B cell (primary cell): Measurements from ENCODE around the gene ETS1. TPM values are rescaled to one million over a fixed set of nuclear protein-coding genes. Genes with fewer than 3 reads are reported as not detected.

Experiments
- ATAC-seq: fragments of 200-7000 bp; cut with Tn5 transposase; one replicate; pipeline ENCODE4 v1.10.0; 2021; ENCODE audit warnings: low read depth, mild to moderate bottlenecking, moderate number of reproducible peaks, moderate library complexity
- CTCF ChIA-PET: fragments of 350-600 bp; sonication (Branson Sonifier 250); formaldehyde crosslinking; loops from one replicate; lab custom pipeline; 2021; ENCODE audit warnings: antibody characterized with exemption, inconsistent platforms; lab: Charles Lee
- POLR2A ChIA-PET: fragments of 350-600 bp; sonication (Branson Sonifier 250); formaldehyde crosslinking; loops from one replicate; lab custom pipeline; 2021; ENCODE audit warnings: antibody characterized with exemption; lab: Charles Lee
- DNase-seq: peaks from one replicate; pipeline ENCODE4 v3.0.0; 2013
- H2AFZ ChIP-seq: 2 replicates; pipeline ENCODE4 v1.6.1; 2012; ENCODE audit warnings: mild to moderate bottlenecking, low read depth, low read length; ENCODE audit not compliant: insufficient read depth, poor library complexity, severe bottlenecking
- H3K27ac ChIP-seq, 2 donors: 1 replicate in 1 of 2; 2 replicates in 1 of 2; pipeline ENCODE4 v1.5.1; 2012 to 2013; ENCODE audit warnings: low read length in 2 of 2, mild to moderate bottlenecking in 2 of 2, moderate library complexity in 1 of 2
- H3K27me3 ChIP-seq, 4 experiments: fragments of 200-600 bp in 1 of 4; sonication (generic) in 1 of 4; replicated peaks in 1 of 4; 1 replicate in 2 of 4; 2 replicates in 2 of 4; pipeline versions ENCODE4 v1.6.1 to v1.7.0; 2013 to 2016; ENCODE audit warnings: low read length in 3 of 4, mild to moderate bottlenecking in 2 of 4, mixed read lengths in 1 of 4, moderate library complexity in 1 of 4; ENCODE audit not compliant: insufficient read depth in 4 of 4, control insufficient read depth in 3 of 4; ENCODE audit errors: control extremely low read depth in 1 of 4
- H3K36me3 ChIP-seq, 2 experiments: replicated peaks in 1 of 2; 1 replicate in 1 of 2; 2 replicates in 1 of 2; pipeline versions ENCODE4 v1.6.1 to v1.7.1; 2013; ENCODE audit warnings: low read length in 1 of 2; ENCODE audit not compliant: insufficient read depth in 2 of 2, control insufficient read depth in 1 of 2; ENCODE audit errors: control extremely low read depth in 1 of 2, extremely low read depth in 1 of 2
- H3K4me1 ChIP-seq, 2 donors: fragments of 200-600 bp in 1 of 2; sonication (generic) in 1 of 2; 1 replicate in 1 of 2; 2 replicates in 1 of 2; pipeline versions ENCODE4 v1.5.1 to v1.6.1; 2013 to 2017; ENCODE audit warnings: low read length in 2 of 2; ENCODE audit not compliant: control insufficient read depth in 2 of 2, insufficient read depth in 2 of 2
- H3K4me2 ChIP-seq: replicated peaks from 2 replicates; pipeline ENCODE3; 2012; ENCODE audit warnings: mild to moderate bottlenecking, low read depth, low read length; ENCODE audit not compliant: poor library complexity, severe bottlenecking
- H3K4me3 ChIP-seq, 5 experiments: fragments of 200-600 bp in 1 of 5; sonication (generic) in 1 of 5; 1 replicate in 3 of 5; 2 replicates in 2 of 5; pipeline versions ENCODE4 v1.5.1 to v1.7.0; 2011 to 2016; ENCODE audit warnings: low read length in 4 of 5, mild to moderate bottlenecking in 4 of 5, low read depth in 2 of 5, control low read depth in 1 of 5, moderate library complexity in 1 of 5; ENCODE audit not compliant: insufficient read depth in 1 of 5; ENCODE audit errors: control extremely low read depth in 1 of 5, extremely low read depth in 1 of 5
- H3K79me2 ChIP-seq: fragments of 200-600 bp; sonication (generic); one replicate; pipeline ENCODE4 v1.6.0; 2016; ENCODE audit warnings: low read length; ENCODE audit not compliant: control insufficient read depth, insufficient read depth
- H3K9ac ChIP-seq: fragments of 200-600 bp; sonication (generic); 2 replicates; pipeline ENCODE4 v1.6.1; 2017; ENCODE audit warnings: mild to moderate bottlenecking, low read length, moderate library complexity
- H3K9me3 ChIP-seq, 3 donors: one replicate each; pipeline versions ENCODE4 v1.6.1 to v1.7.1; 2013; ENCODE audit warnings: low read length in 2 of 3; ENCODE audit not compliant: control insufficient read depth in 2 of 3, insufficient read depth in 1 of 3; ENCODE audit errors: control extremely low read depth in 1 of 3
- H4K20me1 ChIP-seq: 2 replicates; pipeline ENCODE4 v1.6.0; 2012; ENCODE audit warnings: mild to moderate bottlenecking, low read length; ENCODE audit not compliant: insufficient read depth, control insufficient read depth, poor library complexity, severe bottlenecking
- H3K27ac Mint-ChIP-seq: one replicate; pipeline ENCODE4 v1.8.0; 2021; ENCODE audit warnings: mixed read lengths
- H3K27me3 Mint-ChIP-seq: one replicate; pipeline ENCODE4 v1.8.0; 2021; ENCODE audit warnings: mixed read lengths
- H3K4me1 Mint-ChIP-seq: one replicate; pipeline ENCODE4 v1.8.0; 2021; ENCODE audit warnings: mixed read lengths
- H3K4me3 Mint-ChIP-seq: one replicate; pipeline ENCODE4 v1.8.0; 2021; ENCODE audit warnings: mixed read lengths
- H3K9me3 Mint-ChIP-seq: one replicate; pipeline ENCODE4 v1.8.0; 2022; ENCODE audit warnings: mixed read lengths; ENCODE audit not compliant: insufficient read depth
- CTCF ChIP-seq: fragments of 200-600 bp; IDR thresholded peaks from one replicate; pipeline ENCODE4 v1.8.0; 2022; ENCODE audit warnings: antibody characterized with exemption, mild to moderate bottlenecking
- EZH2 ChIP-seq: IDR thresholded peaks from 2 replicates; pipeline ENCODE4 v1.6.1; 2012; ENCODE audit warnings: borderline replicate concordance, low read depth, mild to moderate bottlenecking, moderate library complexity, low read length; ENCODE audit not compliant: insufficient read depth, poor library complexity, severe bottlenecking
- WGBS: methylation state at CpG from one replicate; pipeline ENCODE4 v1.1.5; 2013; ENCODE audit warnings: missing lambda C conversion rate; ENCODE audit not compliant: insufficient coverage; 5-methylcytosine and 5-hydroxymethylcytosine counted together
- intact Hi-C: fragments of 100-400 bp; cut with micrococcal nuclease; formaldehyde crosslinking; loops from one replicate; pipeline ENCODE4 v1.10.0; 2022
- polyA plus RNA-seq: library from polyadenylated mRNA; depleted of rRNA; stranded (reverse); fragments of >200 nt; gene quantifications from 2 replicates; pipeline ENCODE4 v1.2.3, GENCODE V29; 2012
- total RNA-seq, 2 donors: library from RNA; stranded (reverse); fragments of 120-200 nt in 1 of 2; gene quantifications; 1 replicate in 1 of 2; 2 replicates in 1 of 2; pipeline versions ENCODE4 v1.2.3 to v1.2.4, GENCODE V29; 2013 to 2022

Gene ETS1
- total and polyA plus RNA-seq, 2 donors (not counting 1 experiment from before 2014, with no cell fraction given) = 115 to 271 TPM

- Histone ChIP-seq H2AFZ (peak overlapping the region; percentile 37), H3K36me3 (no peaks in the 10 kb centered on the region), H3K4me2 (peak overlapping the region; percentile 12), H3K4me1 (peaks cover 47 to 50% of the 10 kb centered on the region in 2 donors), H3K9ac (no peak overlapping the region), H3K9me3 (no peaks in the 10 kb centered on the region), H3K27me3 (no peaks in the 10 kb centered on the region), H3K4me3 (no peak overlapping the region), H3K79me2 (peaks cover 14% of the 10 kb centered on the region), H3K27ac (no peak overlapping the region), H4K20me1 (no peaks in the 10 kb centered on the region)
- Mint-ChIP-seq H3K27me3 (no peaks in the 10 kb centered on the region), H3K9me3 (no peaks in the 10 kb centered on the region), H3K4me1 (peaks cover 72% of the 10 kb centered on the region), H3K27ac (peak overlapping the region; percentile 2), H3K4me3 (no peak overlapping the region)
- no peak for ATAC-seq
- no CpG with 5 or more reads among the region's 1 CpG for WGBS
- POLR2A ChIA-PET = interaction anchor here (0.6 to 2.4 kb wide), 4 partner anchors 11 to 73 kb away, joined by 3 to 9 read pairs (median 4); no protein-coding TSS in a partner anchor
- CTCF ChIA-PET = interaction anchor here (0.9 to 17.0 kb wide), 7 partner anchors 8 to 309 kb away, joined by 3 to 625 read pairs (median 6); no protein-coding TSS in a partner anchor
- intact Hi-C loops = no loop called here
- no peak for DNase-seq
- TF ChIP-seq CTCF (no peak), EZH2 (no peak)
Observed at GRCh38 chr11:128598506-128599150, 11.3 kb upstream of the ETS1 start.

DNA sequence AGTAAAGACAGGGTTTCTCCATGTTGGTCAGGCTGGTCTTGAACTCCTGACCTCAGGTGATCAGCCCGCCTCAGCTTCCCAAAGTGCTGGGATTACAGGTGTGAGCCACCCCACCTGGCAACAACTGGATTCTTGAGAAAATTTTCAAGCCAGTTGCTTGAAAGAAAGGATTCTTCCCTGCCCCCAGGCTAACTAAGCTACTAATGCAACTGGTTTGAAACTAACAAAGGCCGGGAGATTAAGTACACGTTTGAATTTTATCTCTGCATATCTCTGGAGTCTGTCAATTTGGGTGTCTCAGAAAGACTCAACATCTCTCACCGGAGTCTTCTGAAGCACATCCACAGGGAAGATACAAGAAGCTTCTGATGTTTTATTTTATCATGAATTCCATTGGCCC, 10.7 kb upstream of the ETS1 start:
- 100% methylated on average over 3 of the region's 4 CpGs for WGBS
- Mint-ChIP-seq H3K4me3 (peak overlapping the region; percentile 20), H3K27me3 (no peaks in the 10 kb centered on the region), H3K27ac (peak overlapping the region; percentile 67), H3K9me3 (no peaks in the 10 kb centered on the region), H3K4me1 (peaks cover 69% of the 10 kb centered on the region)
- intact Hi-C loops = no loop called here
- H3K36me3 ChIP-seq = no peaks in the 10 kb centered on the region
- CTCF ChIA-PET = interaction anchor here (0.9 to 17.0 kb wide), 5 partner anchors 7 to 308 kb away, joined by 3 to 625 read pairs (median 6); no protein-coding TSS in a partner anchor
- no peaks in the 10 kb centered on the region for H3K9me3 ChIP-seq
- no peaks in the 10 kb centered on the region for H3K27me3 ChIP-seq
- H3K4me2 ChIP-seq = no peak overlapping the region
- H2AFZ ChIP-seq = peak overlapping the region; percentile 37
- H3K79me2 ChIP-seq = peaks cover 14% of the 10 kb centered on the region
- H4K20me1 ChIP-seq = no peaks in the 10 kb centered on the region
- H3K27ac ChIP-seq = no peak overlapping the region
- TF ChIP-seq EZH2 (no peak), CTCF (no peak)
- H3K4me1 ChIP-seq = peaks cover 45% of the 10 kb centered on the region in 2 donors
- POLR2A ChIA-PET = interaction anchor here (0.7 to 2.4 kb wide), 2 partner anchors 13 to 72 kb away, joined by 3 to 9 read pairs; no protein-coding TSS in a partner anchor
- H3K4me3 ChIP-seq = no peak overlapping the region
- no peak for ATAC-seq
- no peak for DNase-seq
- H3K9ac ChIP-seq = no peak overlapping the region
